Transverse colon (tissue), 4 donors: Measurements from ENCODE around the gene HES5. TPM values are rescaled to one million over a fixed set of nuclear protein-coding genes. Genes with fewer than 3 reads are reported as not detected.

ENCODE experiments used
- DNase-seq: peaks from one replicate; pipeline ENCODE4 v3.0.0-alpha.2; 2019
- H3K27ac ChIP-seq, 4 donors: fragments of 200-600 bp; sonication (generic); 2 replicates each; pipeline ENCODE4 v1.5.1; 2016 to 2018; ENCODE audit warnings: inconsistent platforms in 4 of 4
- H3K27me3 ChIP-seq: fragments of 200-600 bp; sonication (generic); 2 replicates; pipeline ENCODE4 v1.5.1; 2017; ENCODE audit warnings: inconsistent platforms
- H3K36me3 ChIP-seq, 4 donors: fragments of 200-600 bp; sonication (generic); 2 replicates each; pipeline ENCODE4 v1.5.1; 2017 to 2019; ENCODE audit warnings: inconsistent platforms in 4 of 4
- H3K4me1 ChIP-seq, 4 donors: fragments of 200-600 bp; sonication (generic); 2 replicates each; pipeline ENCODE4 v1.5.1; 2017 to 2020; ENCODE audit warnings: inconsistent platforms in 4 of 4
- H3K4me3 ChIP-seq, 4 donors: fragments of 200-600 bp; sonication (generic); 1 replicate in 1 of 4; 2 replicates in 3 of 4; pipeline versions ENCODE4 v1.5.1 to v1.6.1; 2017 to 2019; ENCODE audit warnings: inconsistent platforms in 4 of 4
- H3K9me3 ChIP-seq, 2 donors: fragments of 200-600 bp; sonication (generic); 2 replicates each; pipeline ENCODE4 v1.5.1; 2017 to 2019; ENCODE audit warnings: inconsistent platforms in 2 of 2
- EP300 ChIP-seq: sonication (generic); formaldehyde crosslinking; IDR thresholded peaks from one replicate; pipeline ENCODE4 v1.6.1; 2017; ENCODE audit warnings: antibody characterized with exemption, low read depth
- POLR2A ChIP-seq: fragments of 450-650 bp; IDR thresholded peaks from one replicate; pipeline ENCODE4 v1.6.1; 2016; ENCODE audit warnings: antibody characterized with exemption, mild to moderate bottlenecking, moderate library complexity
- POLR2AphosphoS5 ChIP-seq, 3 donors: sonication (generic); formaldehyde crosslinking; IDR thresholded peaks; one replicate each; pipeline ENCODE4 v1.6.1; 2016; ENCODE audit warnings: antibody characterized with exemption in 3 of 3
- WGBS, 2 donors: methylation state at CpG; one replicate each; pipeline ENCODE4 v1.1.5; 2018; ENCODE audit warnings: low coverage in 1 of 2; 5-methylcytosine and 5-hydroxymethylcytosine counted together
- in situ Hi-C, 4 donors: fragments of 200-750 bp; cut with MboI; loops; one replicate each; pipeline versions ENCODE4 v1.15.0 to v1.15.1; 2017; ENCODE audit warnings: low sequenced_read_pairs in 3 of 4, low pct_ligation_motif_present in 1 of 4, low pct_unique_long_range_greater_than_20kb in 1 of 4
- intact Hi-C: fragments of 100-400 bp; cut with DNase I; formaldehyde crosslinking; loops from one replicate; pipeline ENCODE4 v1.15.1; 2023; ENCODE audit warnings: low total_unique reads
- total RNA-seq, 4 donors: library from RNA; depleted of rRNA; stranded (reverse); fragments of >200 nt; gene quantifications; one replicate each; pipeline ENCODE4 v1.1.0, GENCODE V29; 2016
- TF ChIP-seq, protein P1 (sequence below), 5 experiments: fragments of 200-600 bp in 3 of 5; fragments of 450-650 bp in 2 of 5; sonication (generic) in 3 of 5; IDR thresholded peaks; 1 replicate in 2 of 5; 2 replicates in 3 of 5; pipeline ENCODE4 v1.5.1; 2016 to 2017; ENCODE audit warnings: antibody characterized with exemption in 5 of 5, inconsistent platforms in 3 of 5, mild to moderate bottlenecking in 2 of 5, moderate library complexity in 1 of 5

Gene HES5
- total RNA-seq, 4 donors from 2014 or later: 0.64 to 1.1 TPM; not detected in 2

DNA sequence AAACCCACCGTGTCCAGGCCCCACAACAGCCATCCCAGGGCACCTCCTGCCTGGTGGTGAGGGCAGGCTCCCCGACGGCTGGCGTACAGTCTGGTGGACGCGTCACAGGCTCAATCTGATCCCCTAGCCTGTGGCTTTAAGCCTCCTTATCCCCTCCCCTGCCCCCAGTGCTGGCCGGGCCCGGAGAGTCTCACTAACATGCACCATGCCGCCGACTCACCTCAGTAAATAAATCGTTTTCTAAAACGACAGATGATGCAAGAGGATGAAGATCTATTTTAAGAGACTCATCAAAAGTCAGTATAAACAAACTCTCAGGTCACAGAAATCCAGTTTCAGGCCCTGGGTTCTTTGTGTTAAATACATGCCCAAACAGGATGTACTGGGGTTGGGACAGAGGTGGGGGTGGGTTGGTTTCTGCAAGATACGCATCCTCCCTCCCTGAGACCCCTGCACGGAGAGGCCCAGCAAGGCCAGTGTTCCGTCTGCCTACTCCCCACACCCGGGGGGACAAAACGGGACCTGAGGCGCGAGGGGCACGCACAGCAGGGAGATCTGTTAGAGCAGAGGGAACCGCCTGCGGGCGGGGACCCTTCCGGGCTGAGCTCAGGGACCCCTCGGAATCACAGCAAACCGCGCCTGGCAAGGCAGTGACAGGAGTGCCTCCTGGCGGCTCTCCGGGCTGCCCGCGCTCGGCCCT is 6.7 kb downstream of the HES5 start:
- no peaks in the 10 kb centered on the region for H3K27me3 ChIP-seq
- peak overlapping the region in 1 of 4 donors; percentile 12 for H3K4me3 ChIP-seq
- H3K4me1 ChIP-seq: peaks cover 22 to 41% (median 31%) of the 10 kb centered on the region in 4 donors
- TF ChIP-seq POLR2AphosphoS5 (IDR thresholded peaks at IDR 0.05): no peak
- TF ChIP-seq EP300: no peak
- no peak for TF ChIP-seq POLR2A
- TF ChIP-seq, protein P1, sequence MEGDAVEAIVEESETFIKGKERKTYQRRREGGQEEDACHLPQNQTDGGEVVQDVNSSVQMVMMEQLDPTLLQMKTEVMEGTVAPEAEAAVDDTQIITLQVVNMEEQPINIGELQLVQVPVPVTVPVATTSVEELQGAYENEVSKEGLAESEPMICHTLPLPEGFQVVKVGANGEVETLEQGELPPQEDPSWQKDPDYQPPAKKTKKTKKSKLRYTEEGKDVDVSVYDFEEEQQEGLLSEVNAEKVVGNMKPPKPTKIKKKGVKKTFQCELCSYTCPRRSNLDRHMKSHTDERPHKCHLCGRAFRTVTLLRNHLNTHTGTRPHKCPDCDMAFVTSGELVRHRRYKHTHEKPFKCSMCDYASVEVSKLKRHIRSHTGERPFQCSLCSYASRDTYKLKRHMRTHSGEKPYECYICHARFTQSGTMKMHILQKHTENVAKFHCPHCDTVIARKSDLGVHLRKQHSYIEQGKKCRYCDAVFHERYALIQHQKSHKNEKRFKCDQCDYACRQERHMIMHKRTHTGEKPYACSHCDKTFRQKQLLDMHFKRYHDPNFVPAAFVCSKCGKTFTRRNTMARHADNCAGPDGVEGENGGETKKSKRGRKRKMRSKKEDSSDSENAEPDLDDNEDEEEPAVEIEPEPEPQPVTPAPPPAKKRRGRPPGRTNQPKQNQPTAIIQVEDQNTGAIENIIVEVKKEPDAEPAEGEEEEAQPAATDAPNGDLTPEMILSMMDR (IDR thresholded peaks at IDR 0.05): no peak
- no peak for DNase-seq
- H3K9me3 ChIP-seq: no peaks in the 10 kb centered on the region
- intact Hi-C loops (no loop called here), in situ Hi-C loops (no loop called here)
- peaks cover 0 to 33% (median 16%) of the 10 kb centered on the region in 4 donors for H3K36me3 ChIP-seq
- WGBS, 2 donors: 72% methylated on average over 32 of the region's 32 CpGs; no CpG with 5 or more reads in 1 of the 2 donors
- H3K27ac ChIP-seq: no peak overlapping the region

DNA sequence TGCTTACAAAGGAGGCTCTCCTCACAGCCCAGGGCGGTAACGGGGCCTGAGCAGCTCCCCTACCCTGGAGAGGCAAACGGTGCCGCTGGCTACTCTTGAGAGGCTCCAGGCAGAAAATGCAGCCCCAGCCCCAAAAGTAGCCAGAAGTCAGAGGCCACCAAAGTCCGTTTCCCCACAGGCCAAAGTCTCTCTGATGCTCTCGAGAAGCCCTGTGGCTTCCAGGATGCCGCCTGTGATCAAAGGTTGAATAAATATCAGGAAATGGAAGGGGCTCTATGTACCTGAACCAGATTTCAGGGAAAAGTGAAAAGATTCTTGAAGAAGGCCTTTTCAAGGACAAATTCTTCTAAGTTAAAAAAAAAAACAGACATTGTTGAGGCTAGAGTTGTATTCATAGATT is 7.8 kb downstream of the HES5 start:
- Histone ChIP-seq H3K36me3 (peaks cover 0 to 44% (median 21%) of the 10 kb centered on the region in 4 donors), H3K4me3 (no peak overlapping the region), H3K9me3 (no peaks in the 10 kb centered on the region), H3K27ac (no peak overlapping the region), H3K4me1 (peaks cover 22 to 34% (median 27%) of the 10 kb centered on the region in 4 donors), H3K27me3 (no peaks in the 10 kb centered on the region)
- intact Hi-C loops: no loop called here
- in situ Hi-C loops: no loop called here
- no peak for TF ChIP-seq EP300
- no peak for TF ChIP-seq POLR2AphosphoS5 (IDR thresholded peaks at IDR 0.05)
- TF ChIP-seq, protein P1 (IDR thresholded peaks at IDR 0.05): no peak
- no peak for TF ChIP-seq POLR2A
- DNase-seq: no peak
- WGBS, 2 donors: 93% methylated on average over 7 of the region's 7 CpGs; no CpG with 5 or more reads in 1 of the 2 donors

DNA sequence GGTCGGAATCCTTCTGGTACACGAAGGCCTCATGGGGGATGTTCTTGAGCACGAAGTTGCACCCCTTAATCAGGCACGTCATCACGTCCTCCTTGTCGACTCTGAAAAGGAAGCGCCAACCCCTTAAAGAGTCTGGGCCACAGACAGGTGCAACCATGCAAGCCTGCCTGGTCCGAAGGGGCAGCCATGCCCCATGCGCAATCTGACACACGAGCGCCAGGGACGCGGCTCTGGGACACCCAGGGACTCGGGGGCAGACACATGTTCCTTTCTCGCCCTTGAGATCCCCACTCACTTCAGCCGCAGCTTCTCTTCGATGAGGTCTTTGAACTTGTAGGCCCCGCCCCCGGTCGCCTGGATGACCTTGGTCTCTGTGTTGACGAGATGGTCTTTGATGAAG is 9.3 kb downstream of the HES5 start:
- Histone ChIP-seq H3K9me3 (no peaks in the 10 kb centered on the region), H3K27me3 (no peaks in the 10 kb centered on the region), H3K4me3 (no peak overlapping the region), H3K4me1 (peaks cover 14 to 27% (median 21%) of the 10 kb centered on the region in 4 donors), H3K36me3 (peaks cover 0 to 54% (median 27%) of the 10 kb centered on the region in 4 donors), H3K27ac (no peak overlapping the region)
- TF ChIP-seq, protein P1 (IDR thresholded peaks at IDR 0.05): no peak
- TF ChIP-seq POLR2A (no peak), EP300 (no peak), POLR2AphosphoS5 (IDR thresholded peaks at IDR 0.05) (no peak)
- intact Hi-C loops (no loop called here), in situ Hi-C loops (no loop called here)
- WGBS, 2 donors: 94% methylated on average over 21 of the region's 21 CpGs; no CpG with 5 or more reads in 1 of the 2 donors
- DNase-seq: no peak

GRCh38 chr1:2520206-2520605 is 9.9 kb downstream of the HES5 start:
- TF ChIP-seq EP300 (no peak), POLR2A (no peak), POLR2AphosphoS5 (IDR thresholded peaks at IDR 0.05) (no peak)
- TF ChIP-seq, protein P1 (IDR thresholded peaks at IDR 0.05): no peak
- intact Hi-C loops: no loop called here
- Histone ChIP-seq H3K9me3 (no peaks in the 10 kb centered on the region), H3K36me3 (peaks cover 0 to 54% (median 27%) of the 10 kb centered on the region in 4 donors), H3K4me3 (no peak overlapping the region), H3K27ac (no peak overlapping the region), H3K4me1 (peaks cover 8 to 22% (median 18%) of the 10 kb centered on the region in 4 donors), H3K27me3 (no peaks in the 10 kb centered on the region)
- in situ Hi-C loops: no loop called here
- DNase-seq: no peak
- 98% methylated on average over 7 of the region's 20 CpGs; no CpG with 5 or more reads in 1 of the 2 donors for WGBS, 2 donors
